ENCODE data around the gene TAPBP. TPM values are rescaled to one million over a fixed set of nuclear protein-coding genes. Genes with fewer than 3 reads are reported as not detected.

The TAPBP gene
- total and polyA plus RNA-seq, 2 of the 8 experiments (the other 6 are each of a cell fraction or from before 2014, with no cell fraction given), result 24.5 to 35.4 TPM

DNA sequence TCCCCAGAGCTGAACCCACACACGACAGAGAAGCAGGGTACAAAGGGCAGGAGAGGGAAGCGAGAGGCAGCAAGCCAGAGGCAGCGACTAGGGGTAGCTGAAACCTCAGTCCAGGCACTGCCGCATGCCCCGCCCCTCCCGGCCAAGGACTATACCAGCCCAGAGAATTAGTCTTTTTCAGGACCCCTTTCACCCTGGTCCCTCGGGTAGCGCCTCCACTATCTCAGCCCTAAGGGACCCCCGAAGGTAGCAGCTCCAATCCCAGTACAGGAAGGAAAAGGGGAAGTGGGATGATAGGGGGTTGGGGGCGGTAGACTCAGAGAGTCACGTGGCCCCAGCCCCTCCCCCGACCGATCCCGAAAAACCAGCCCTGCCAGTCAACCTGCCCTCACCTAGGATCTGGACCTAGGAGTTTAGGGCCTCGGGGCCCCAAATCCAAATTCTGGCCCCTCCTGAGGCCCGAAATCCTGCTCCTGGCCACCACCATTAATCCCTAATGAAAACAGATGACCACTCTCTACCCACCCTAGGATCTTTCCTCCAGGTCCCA is 16.4 kb downstream of the TAPBP start (continued):
- TF ChIP-seq EP300 (IDR thresholded peaks at IDR 0.05; ENCODE audit: borderline replicate concordance in 1 of 2, low read depth in 2 of 2, low read length in 2 of 2) (no peak), SP2 (IDR thresholded peaks at IDR 0.05; ENCODE audit: low read length) (no peak), CBX5 (IDR thresholded peaks at IDR 0.05; ENCODE audit: low read depth, low read length) (no peak), RXRA (IDR thresholded peaks at IDR 0.05; ENCODE audit: insufficient read depth, low read depth, low read length) (no peak), TAF1 (IDR thresholded peaks at IDR 0.05; ENCODE audit: low read depth, low read length) (peak; percentile 29; the same call in 1 of the 2 replicates), MAFK (IDR thresholded peaks at IDR 0.05; ENCODE audit: low read depth, low read length) (no peak), TBP (IDR thresholded peaks at IDR 0.05; ENCODE audit: low read depth, low read length) (no peak), SRF (IDR thresholded peaks at IDR 0.05; ENCODE audit: low read depth, low read length) (no peak), KDM1A (IDR thresholded peaks at IDR 0.05; ENCODE audit: borderline replicate concordance, low read length) (no peak), NANOG (IDR thresholded peaks at IDR 0.05; ENCODE audit: insufficient read depth, low read depth, low read length, poor library complexity, severe bottlenecking) (no peak), KDM4A (IDR thresholded peaks at IDR 0.05; ENCODE audit: low read depth, low read length, severe bottlenecking) (no peak), SAP30 (IDR thresholded peaks at IDR 0.05; ENCODE audit: insufficient read depth, insufficient replicate concordance, low read length) (no peak), HDAC6 (IDR thresholded peaks at IDR 0.05; ENCODE audit: low read depth, low read length) (no peak), TEAD4 (IDR thresholded peaks at IDR 0.05; ENCODE audit: low read depth, low read length) (no peak), SP1 (IDR thresholded peaks at IDR 0.05; ENCODE audit: low read depth, low read length) (peak; percentile 26; the same call in 1 of the 2 replicates), POLR2A (IDR thresholded peaks at IDR 0.05; ENCODE audit: control extremely low read depth in 1 of 2, low read depth in 2 of 2, low read length in 2 of 2) (no peak), RNF2 (IDR thresholded peaks at IDR 0.05; ENCODE audit: borderline replicate concordance, low read depth, low read length, missing control alignments, poor library complexity, severe bottlenecking) (no peak), RAD21 (IDR thresholded peaks at IDR 0.05 in 1 of 2, conservative IDR thresholded peaks at IDR 0.05 in 1 of 2; ENCODE audit: low read depth in 2 of 2, low read length in 2 of 2) (no peak), NRF1 (IDR thresholded peaks at IDR 0.05; ENCODE audit: low read depth, low read length) (no peak), SIX5 (IDR thresholded peaks at IDR 0.05; ENCODE audit: low read depth, low read length) (no peak), HDAC2 (IDR thresholded peaks at IDR 0.05; ENCODE audit: borderline replicate concordance in 1 of 2, low read depth in 2 of 2, low read length in 2 of 2) (no peak), CEBPB (IDR thresholded peaks at IDR 0.05; ENCODE audit: low read depth, low read length) (no peak), GABPA (IDR thresholded peaks at IDR 0.05; ENCODE audit: borderline replicate concordance, insufficient read depth, low read length) (no peak), RBBP5 (IDR thresholded peaks at IDR 0.05; ENCODE audit: borderline replicate concordance, low read depth, low read length) (0 out of 2 replicates have a peak, but pooled peaks have one; percentile 67), ASH2L (IDR thresholded peaks at IDR 0.05; ENCODE audit: low read length) (peak; percentile 28)

Measured in H1 (cell line).